SU-DHL-6 (cell line): ENCODE measurements around the gene ZNF333.

Source experiments
- H2AFZ ChIP-seq: fragments of 200-600 bp; sonication (generic); 2 replicates; pipeline ENCODE4 v1.6.1; 2014; ENCODE audit warnings: low read depth, mild to moderate bottlenecking, moderate library complexity, mixed read lengths, antibody characterized with exemption, low read length; ENCODE audit not compliant: severe bottlenecking
- H3F3A ChIP-seq: fragments of 200-600 bp; shearing (Covaris generic); 2 replicates; pipeline ENCODE4 v1.6.0; 2016; ENCODE audit warnings: antibody characterized with exemption, mild to moderate bottlenecking; ENCODE audit not compliant: insufficient read depth
- H3K27ac ChIP-seq: fragments of 200-600 bp; sonication (generic); 2 replicates; pipeline ENCODE4 v1.5.1; 2016; ENCODE audit warnings: low read depth, mild to moderate bottlenecking, low read length, moderate library complexity, mixed read lengths
- H3K27me3 ChIP-seq: fragments of 200-600 bp; sonication (generic), shearing (Covaris generic); 2 replicates; pipeline ENCODE4 v1.6.0; 2014; ENCODE audit warnings: mild to moderate bottlenecking, low read length
- H3K36me3 ChIP-seq: fragments of 200-600 bp; sonication (generic); 2 replicates; pipeline ENCODE4 v1.6.1; 2014; ENCODE audit warnings: mild to moderate bottlenecking, low read length, mixed read lengths
- H3K4me2 ChIP-seq: fragments of 300-600, 200-600 bp; shearing (Covaris generic), sonication (generic); 2 replicates; pipeline ENCODE4 v1.6.0; 2014; ENCODE audit warnings: low read length, low read depth, mild to moderate bottlenecking; ENCODE audit not compliant: poor library complexity, severe bottlenecking
- H3K4me3 ChIP-seq: fragments of 200-600 bp; sonication (generic); 2 replicates; pipeline ENCODE4 v1.5.1; 2014; ENCODE audit warnings: antibody characterized with exemption, low read length, mild to moderate bottlenecking, mixed read lengths; ENCODE audit not compliant: insufficient read depth, poor library complexity, severe bottlenecking
- H3K79me2 ChIP-seq: fragments of 200-600 bp; sonication (generic); 2 replicates; pipeline ENCODE4 v1.6.1; 2014; ENCODE audit warnings: mild to moderate bottlenecking, low read length, moderate library complexity; ENCODE audit not compliant: insufficient read depth
- H3K9ac ChIP-seq: fragments of 200-600 bp; sonication (generic); 2 replicates; pipeline ENCODE4 v1.7.0; 2014; ENCODE audit warnings: mild to moderate bottlenecking, low read length
- H3K9me2 ChIP-seq: fragments of 200-600 bp; sonication (generic); replicated peaks from 2 replicates; pipeline ENCODE4 v1.6.1; 2014; ENCODE audit warnings: low read length; ENCODE audit not compliant: insufficient read depth
- H3K9me3 ChIP-seq: fragments of 200-600 bp; sonication (generic); 2 replicates; pipeline ENCODE4 v1.6.1; 2014; ENCODE audit warnings: low read length, mixed read lengths; ENCODE audit not compliant: insufficient read depth
- H4K20me1 ChIP-seq: fragments of 200-600 bp; sonication (generic); 2 replicates; pipeline ENCODE4 v1.6.1; 2014; ENCODE audit warnings: low read depth, mild to moderate bottlenecking, antibody characterized with exemption, low read length, moderate library complexity, mixed read lengths
- CTCF ChIP-seq: fragments of 200-600 bp; sonication (generic); IDR thresholded peaks from one replicate; pipeline ENCODE4 v1.5.1; 2017; ENCODE audit warnings: antibody characterized with exemption, mild to moderate bottlenecking, low read length, moderate library complexity; ENCODE audit not compliant: insufficient read depth, poor library complexity, severe bottlenecking
- EZH2phosphoT487 ChIP-seq: fragments of 200-600 bp; sonication (generic), shearing (Covaris generic); conservative IDR thresholded peaks from 2 replicates; pipeline ENCODE4 v1.6.1; 2018; ENCODE audit warnings: mild to moderate bottlenecking, antibody characterized with exemption, low read length, moderate library complexity, mixed read lengths

Gene ZNF333

GRCh38 chr19:14670408-14670807, 19.4 kb upstream of the ZNF333 start:
- no peaks in the 10 kb centered on the region for H3K79me2 ChIP-seq
- H2AFZ ChIP-seq = no peak overlapping the region
- H3K4me3 ChIP-seq = no peak overlapping the region
- TF ChIP-seq CTCF (no peak), EZH2phosphoT487 (no peak)
- H3F3A ChIP-seq = no peaks in the 10 kb centered on the region
- H3K9me3 ChIP-seq = no peaks in the 10 kb centered on the region
- H3K27ac ChIP-seq = no peak overlapping the region
- H3K9me2 ChIP-seq = no peaks in the 10 kb centered on the region
- H4K20me1 ChIP-seq = no peaks in the 10 kb centered on the region
- no peaks in the 10 kb centered on the region for H3K27me3 ChIP-seq
- H3K36me3 ChIP-seq = no peaks in the 10 kb centered on the region
- no peak overlapping the region for H3K9ac ChIP-seq
- H3K4me2 ChIP-seq = no peak overlapping the region

GRCh38 chr19:14672188-14672872, 17.5 kb upstream of the ZNF333 start:
- H3K4me3 ChIP-seq = no peak overlapping the region
- H2AFZ ChIP-seq = no peak overlapping the region
- no peaks in the 10 kb centered on the region for H3K27me3 ChIP-seq
- no peak overlapping the region for H3K4me2 ChIP-seq
- no peaks in the 10 kb centered on the region for H3K9me2 ChIP-seq
- no peaks in the 10 kb centered on the region for H4K20me1 ChIP-seq
- H3K36me3 ChIP-seq = no peaks in the 10 kb centered on the region
- no peaks in the 10 kb centered on the region for H3K79me2 ChIP-seq
- no peaks in the 10 kb centered on the region for H3F3A ChIP-seq
- H3K9me3 ChIP-seq = no peaks in the 10 kb centered on the region
- H3K27ac ChIP-seq = no peak overlapping the region
- no peak overlapping the region for H3K9ac ChIP-seq
- TF ChIP-seq CTCF = no peak
- no peak for TF ChIP-seq EZH2phosphoT487

GRCh38 chr19:14673088-14673487, 16.8 kb upstream of the ZNF333 start:
- Histone ChIP-seq H3K36me3 (no peaks in the 10 kb centered on the region), H3K9me2 (no peaks in the 10 kb centered on the region), H3K79me2 (no peaks in the 10 kb centered on the region), H3K27ac (no peak overlapping the region), H3K9me3 (no peaks in the 10 kb centered on the region), H3K27me3 (no peaks in the 10 kb centered on the region), H3K9ac (no peak overlapping the region), H3F3A (no peaks in the 10 kb centered on the region), H3K4me2 (no peak overlapping the region), H4K20me1 (no peaks in the 10 kb centered on the region), H3K4me3 (no peak overlapping the region), H2AFZ (no peak overlapping the region)
- TF ChIP-seq EZH2phosphoT487 (no peak), CTCF (no peak)
